OCI-LY7 (cell line): Measurements from ENCODE around the gene APOL3. TPM values are rescaled to one million over a fixed set of nuclear protein-coding genes. Genes with fewer than 3 reads are reported as not detected.
"Not testable (repeated sequence)": the region's sequence is repeated elsewhere in the genome, so short reads cannot be mapped to it uniquely, and the experiment has no call there.

Source experiments
- BruUV-seq: library from RNA; stranded (reverse); fragments of 400-500 nt; replicated peaks from 2 replicates; lab custom pipeline; 2021; lab: Mats Ljungman, UMichigan
- CTCF ChIA-PET: fragments of 300-600 bp; sonication (Branson Sonifier 250); formaldehyde crosslinking; loops from one replicate; lab custom pipeline; 2022; ENCODE audit warnings: antibody characterized with exemption; ENCODE audit not compliant: unreplicated experiment; lab: Charles Lee
- POLR2A ChIA-PET: fragments of 300-600 bp; sonication (Branson Sonifier 250); formaldehyde crosslinking; loops from one replicate; lab custom pipeline; 2022; ENCODE audit warnings: antibody characterized with exemption; lab: Charles Lee
- DNase-seq: peaks from one replicate; pipeline ENCODE4 v3.0.0-alpha.2; 2015; ENCODE audit warnings: low spot score
- H2AFZ ChIP-seq: fragments of 200-600 bp; sonication (generic), shearing (Covaris generic); 2 replicates; pipeline ENCODE4 v1.6.1; 2014; ENCODE audit warnings: mild to moderate bottlenecking, antibody characterized with exemption, low read length, moderate library complexity
- H3K27ac ChIP-seq: fragments of 200-600 bp; sonication (generic); 2 replicates; pipeline ENCODE4 v1.5.1; 2014; ENCODE audit warnings: mixed run types, low read depth, mild to moderate bottlenecking, moderate library complexity, low read length, inconsistent platforms; ENCODE audit not compliant: poor library complexity, severe bottlenecking
- H3K36me3 ChIP-seq: fragments of 200-600 bp; sonication (generic); 2 replicates; pipeline ENCODE4 v1.6.1; 2014; ENCODE audit warnings: mild to moderate bottlenecking, antibody characterized with exemption, low read length, moderate library complexity, mixed read lengths; ENCODE audit not compliant: insufficient read depth
- H3K4me1 ChIP-seq: fragments of 200-600 bp; sonication (generic); 2 replicates; pipeline ENCODE4 v1.5.1; 2014; ENCODE audit warnings: mild to moderate bottlenecking, low read length; ENCODE audit not compliant: insufficient read depth, poor library complexity, severe bottlenecking
- H3K4me2 ChIP-seq: fragments of 200-600 bp; sonication (generic); 2 replicates; pipeline ENCODE4 v1.6.1; 2014; ENCODE audit warnings: mild to moderate bottlenecking, low read length
- H3K4me3 ChIP-seq: fragments of 200-600 bp; sonication (generic); 2 replicates; pipeline ENCODE4 v1.5.1; 2014; ENCODE audit warnings: mild to moderate bottlenecking, low read depth, low read length; ENCODE audit not compliant: poor library complexity, severe bottlenecking
- H3K79me2 ChIP-seq: fragments of 200-600 bp; sonication (generic); 2 replicates; pipeline ENCODE4 v1.6.1; 2016; ENCODE audit warnings: low read depth, mild to moderate bottlenecking, low read length, moderate library complexity, mixed read lengths; ENCODE audit not compliant: insufficient read depth
- H3K9me2 ChIP-seq: fragments of 200-600 bp; sonication (generic); 2 replicates; pipeline ENCODE4 v1.6.1; 2016; ENCODE audit warnings: mild to moderate bottlenecking, low read length, mixed read lengths; ENCODE audit not compliant: insufficient read depth
- H3K9me3 ChIP-seq: fragments of 200-600 bp; sonication (generic); 2 replicates; pipeline ENCODE4 v1.6.1; 2014; ENCODE audit warnings: mild to moderate bottlenecking, mixed run types, low read length, mixed read lengths
- H4K20me1 ChIP-seq: fragments of 200-600 bp; sonication (generic); 2 replicates; pipeline ENCODE4 v1.6.1; 2014; ENCODE audit warnings: mild to moderate bottlenecking, antibody characterized with exemption, low read length, moderate library complexity, mixed read lengths; ENCODE audit not compliant: insufficient read depth
- EZH2phosphoT487 ChIP-seq: fragments of 200-600 bp; sonication (generic); IDR thresholded peaks from 2 replicates; pipeline ENCODE4 v1.6.1; 2018; ENCODE audit warnings: low read depth, borderline replicate concordance, mild to moderate bottlenecking, mixed run types, antibody characterized with exemption, low read length, moderate library complexity, mixed read lengths
- intact Hi-C: fragments of 100-400 bp; cut with micrococcal nuclease; formaldehyde crosslinking; loops from one replicate; pipeline ENCODE4 v1.10.0; 2022; ENCODE audit not compliant: unreplicated experiment
- total RNA-seq, 2 experiments: library from RNA; depleted of rRNA in 1 of 2; stranded (reverse); fragments of >200 nt in 1 of 2; shearing (Covaris generic) in 1 of 2; gene quantifications; 2 replicates each; pipeline ENCODE4 v1.2.3, GENCODE V29; 2014 to 2022
- TF ChIP-seq, protein P1 (sequence below): fragments of 200-600 bp; sonication (generic); conservative IDR thresholded peaks from 2 replicates; pipeline ENCODE4 v1.5.1; 2014; ENCODE audit warnings: mild to moderate bottlenecking, antibody characterized with exemption, low read length, moderate library complexity, mixed read lengths

APOL3 gene
- total RNA-seq, 2 experiments from 2014 or later = 10.7 to 19.6 TPM

DNA sequence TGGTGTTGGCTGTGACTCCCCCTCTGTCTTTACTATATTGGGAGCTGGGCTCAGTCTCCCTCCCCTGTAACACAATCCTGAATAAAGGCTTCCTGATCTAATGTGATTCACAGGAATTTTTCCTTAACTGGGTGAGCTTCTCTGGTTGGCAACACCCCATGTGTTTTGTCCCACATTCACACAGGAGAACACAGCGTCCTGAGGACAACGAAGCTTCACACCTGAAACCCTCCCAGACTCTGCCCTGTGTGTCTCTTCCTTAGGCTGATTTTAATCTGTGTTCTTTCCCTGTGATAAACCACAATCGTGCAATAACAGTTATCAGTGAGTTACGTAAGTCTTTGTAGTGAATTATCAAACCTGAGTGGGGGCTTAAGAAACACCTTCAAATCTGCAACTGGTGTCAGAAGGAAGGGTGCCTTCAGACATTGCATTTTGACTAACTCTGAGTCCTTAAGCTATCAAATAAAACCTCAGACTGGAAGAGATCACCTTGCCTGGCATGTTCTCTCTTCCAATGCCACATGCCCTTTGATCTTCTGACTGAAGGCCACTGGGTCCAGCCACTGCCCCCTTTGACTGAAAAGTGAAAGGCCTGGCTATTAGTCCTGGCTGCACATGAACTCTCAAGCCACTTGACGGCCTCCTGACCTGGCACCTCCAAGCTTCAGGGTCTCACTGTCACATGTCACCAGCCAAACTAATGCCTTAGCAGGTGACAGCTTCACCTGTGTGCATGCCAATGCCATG is 17.3 kb downstream of the APOL3 start:
- POLR2A ChIA-PET = interaction anchor here (1.1 kb wide), 1 partner anchor 8 kb away, joined by 3 read pairs; no protein-coding TSS in a partner anchor
- BruUV-seq = no TSS peak

DNA sequence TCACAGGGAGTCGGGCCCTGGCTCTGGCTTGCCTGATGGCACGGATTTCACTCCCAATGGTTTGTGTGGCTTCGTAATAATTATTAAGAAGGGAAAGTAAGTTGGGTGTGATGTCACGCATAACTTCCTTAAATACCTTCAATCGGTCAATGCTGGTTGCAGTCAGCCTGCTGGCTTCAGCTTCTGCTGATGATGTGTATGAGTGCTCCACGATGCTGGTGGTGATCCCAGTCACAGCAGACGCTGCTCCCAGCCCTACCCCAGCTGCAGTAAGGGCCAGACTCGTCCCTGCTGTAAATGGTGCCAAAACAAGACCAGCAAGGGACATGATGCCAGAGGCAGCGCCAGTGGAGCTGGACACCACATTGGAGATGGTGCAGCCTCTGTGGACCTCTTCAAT is 19.1 kb downstream of the APOL3 start:
- Histone ChIP-seq H3K4me2 (no peak overlapping the region), H3K27ac (no peak overlapping the region), H3K9me3 (no peaks in the 10 kb centered on the region), H3K36me3 (no peaks in the 10 kb centered on the region), H4K20me1 (no peaks in the 10 kb centered on the region), H3K4me3 (no peak overlapping the region), H2AFZ (no peak overlapping the region), H3K79me2 (no peaks in the 10 kb centered on the region), H3K9me2 (no peaks in the 10 kb centered on the region), H3K4me1 (no peaks in the 10 kb centered on the region)
- ChIA-PET POLR2A (interaction anchor here (0.6 to 1.0 kb wide), 2 partner anchors 21 to 70 kb away, joined by 3 read pairs; no protein-coding TSS in a partner anchor), CTCF (no interaction called here)
- no TSS peak for BruUV-seq
- no peak for DNase-seq
- intact Hi-C loops = loop anchor here (5.0 kb wide), 1 partner anchor 81 kb away; no protein-coding TSS in a partner anchor
- TF ChIP-seq EZH2phosphoT487 = no peak
- TF ChIP-seq, protein P1, sequence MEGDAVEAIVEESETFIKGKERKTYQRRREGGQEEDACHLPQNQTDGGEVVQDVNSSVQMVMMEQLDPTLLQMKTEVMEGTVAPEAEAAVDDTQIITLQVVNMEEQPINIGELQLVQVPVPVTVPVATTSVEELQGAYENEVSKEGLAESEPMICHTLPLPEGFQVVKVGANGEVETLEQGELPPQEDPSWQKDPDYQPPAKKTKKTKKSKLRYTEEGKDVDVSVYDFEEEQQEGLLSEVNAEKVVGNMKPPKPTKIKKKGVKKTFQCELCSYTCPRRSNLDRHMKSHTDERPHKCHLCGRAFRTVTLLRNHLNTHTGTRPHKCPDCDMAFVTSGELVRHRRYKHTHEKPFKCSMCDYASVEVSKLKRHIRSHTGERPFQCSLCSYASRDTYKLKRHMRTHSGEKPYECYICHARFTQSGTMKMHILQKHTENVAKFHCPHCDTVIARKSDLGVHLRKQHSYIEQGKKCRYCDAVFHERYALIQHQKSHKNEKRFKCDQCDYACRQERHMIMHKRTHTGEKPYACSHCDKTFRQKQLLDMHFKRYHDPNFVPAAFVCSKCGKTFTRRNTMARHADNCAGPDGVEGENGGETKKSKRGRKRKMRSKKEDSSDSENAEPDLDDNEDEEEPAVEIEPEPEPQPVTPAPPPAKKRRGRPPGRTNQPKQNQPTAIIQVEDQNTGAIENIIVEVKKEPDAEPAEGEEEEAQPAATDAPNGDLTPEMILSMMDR = no peak

More for the DNA sequence above, 17.3 kb downstream of the APOL3 start:
- intact Hi-C loops = loop anchor here (5.0 kb wide), 1 partner anchor 79 kb away; no protein-coding TSS in a partner anchor
- CTCF ChIA-PET = no interaction called here
- Histone ChIP-seq H3K36me3 (no peaks in the 10 kb centered on the region), H3K79me2 (no peaks in the 10 kb centered on the region), H2AFZ (no peak overlapping the region), H3K4me3 (no peak overlapping the region), H3K9me3 (no peaks in the 10 kb centered on the region), H3K4me2 (no peak overlapping the region), H3K4me1 (peaks cover 5% of the 10 kb centered on the region), H4K20me1 (no peaks in the 10 kb centered on the region), H3K9me2 (no peaks in the 10 kb centered on the region), H3K27ac (no peak overlapping the region)
- no peak for DNase-seq
- TF ChIP-seq, protein P1 = no peak
- TF ChIP-seq EZH2phosphoT487 = no peak

DNA sequence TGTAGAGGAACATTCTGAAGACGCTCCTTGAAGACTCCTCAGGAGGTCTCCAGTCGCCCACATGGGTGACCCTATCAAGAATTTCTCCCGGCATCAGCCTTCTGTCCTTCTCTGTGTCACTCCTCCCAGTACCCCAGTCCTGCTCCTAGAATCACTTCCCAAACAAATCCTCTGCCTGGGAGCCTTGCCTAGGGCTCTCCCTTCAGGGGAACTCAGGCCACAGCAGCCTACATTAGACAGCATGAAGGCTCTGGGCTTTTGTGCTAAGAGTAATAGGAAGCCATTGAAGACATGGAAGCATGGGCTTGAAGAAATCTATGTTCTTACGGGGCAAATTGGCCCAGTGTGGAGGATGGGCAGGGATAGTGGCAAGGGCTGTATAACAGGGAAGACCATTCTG is 21.8 kb downstream of the APOL3 start:
- DNase-seq, H3K4me1 ChIP-seq, intact Hi-C loops, H3K79me2 ChIP-seq, POLR2A ChIA-PET, H3K4me2 ChIP-seq, CTCF ChIA-PET, H4K20me1 ChIP-seq, H3K9me3 ChIP-seq, BruUV-seq, H2AFZ ChIP-seq, H3K9me2 ChIP-seq, H3K36me3 ChIP-seq, H3K27ac ChIP-seq, H3K4me3 ChIP-seq: not testable (repeated sequence)
